Osteocyte (in vitro differentiated cells): Measurements from ENCODE around the gene MPZL3. TPM values are rescaled to one million over a fixed set of nuclear protein-coding genes. Genes with fewer than 3 reads are reported as not detected.

Source experiments
- DNase-seq: peaks from one replicate; pipeline ENCODE4 v3.0.0; 2021; ENCODE audit warnings: mixed read lengths; ENCODE audit not compliant: unreplicated experiment; ENCODE audit errors: extremely low spot score
- H3K27ac Mint-ChIP-seq: one replicate; pipeline ENCODE4 v1.8.0; 2021; ENCODE audit warnings: mild to moderate bottlenecking, mixed read lengths; ENCODE audit not compliant: unreplicated experiment
- H3K27me3 Mint-ChIP-seq: one replicate; pipeline ENCODE4 v1.8.0; 2021; ENCODE audit warnings: mixed read lengths; ENCODE audit not compliant: unreplicated experiment
- H3K36me3 Mint-ChIP-seq: one replicate; pipeline ENCODE4 v1.8.0; 2021; ENCODE audit warnings: mixed read lengths; ENCODE audit not compliant: unreplicated experiment
- H3K4me1 Mint-ChIP-seq: one replicate; pipeline ENCODE4 v1.8.0; 2021; ENCODE audit warnings: mixed read lengths; ENCODE audit not compliant: unreplicated experiment
- H3K4me3 Mint-ChIP-seq: one replicate; pipeline ENCODE4 v1.8.0; 2021; ENCODE audit warnings: mild to moderate bottlenecking, moderate library complexity, mixed read lengths; ENCODE audit not compliant: unreplicated experiment
- H3K9me3 Mint-ChIP-seq: one replicate; pipeline ENCODE4 v1.8.0; 2021; ENCODE audit warnings: mixed read lengths; ENCODE audit not compliant: unreplicated experiment
- total RNA-seq: library from RNA; stranded (reverse); gene quantifications from 2 replicates; pipeline ENCODE4 v1.2.1, GENCODE V29; 2021
- TF ChIP-seq, protein P1 (sequence below): fragments of 200-600 bp; sonication (generic); IDR thresholded peaks from 2 replicates; pipeline ENCODE4 v1.5.0; 2021; ENCODE audit warnings: antibody characterized with exemption, mild to moderate bottlenecking, moderate library complexity

The MPZL3 gene
- total RNA-seq, 1 donor from 2014 or later = 0.40 TPM

DNA sequence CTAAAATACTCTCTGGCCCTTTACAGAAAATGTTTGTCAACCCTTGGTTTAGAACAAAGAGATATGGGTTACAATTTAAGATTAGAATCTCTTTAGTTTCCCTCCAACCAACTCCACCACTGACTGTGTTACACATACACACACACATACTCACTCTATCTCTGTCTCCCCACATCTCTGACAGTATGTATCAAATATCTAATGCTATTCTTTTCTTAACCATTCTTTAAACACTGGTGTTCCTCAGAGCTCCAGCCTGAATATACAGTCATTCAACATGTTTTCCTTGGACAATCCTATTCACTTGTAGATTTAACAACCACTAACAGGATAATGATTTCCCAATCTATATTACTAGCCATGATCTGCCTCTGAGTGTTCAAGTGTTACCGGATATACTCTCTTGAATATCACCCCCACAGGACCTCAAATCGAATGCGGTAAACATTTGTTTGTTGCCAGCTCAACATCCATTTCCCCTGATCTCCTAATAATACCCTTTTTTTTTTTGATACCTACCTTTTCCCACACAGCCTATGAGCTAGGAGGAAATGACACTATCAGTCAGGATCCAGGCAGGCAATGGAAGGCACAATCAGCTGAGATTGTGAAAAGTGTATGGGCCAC lies 6.1 kb downstream of the MPZL3 start:
- H3K27me3 Mint-ChIP-seq = peaks cover 53% of the 10 kb centered on the region
- H3K4me1 Mint-ChIP-seq = no peaks in the 10 kb centered on the region
- no peak overlapping the region for H3K4me3 Mint-ChIP-seq
- DNase-seq = no peak
- H3K27ac Mint-ChIP-seq = no peak overlapping the region
- H3K36me3 Mint-ChIP-seq = no peaks in the 10 kb centered on the region
- H3K9me3 Mint-ChIP-seq = no peaks in the 10 kb centered on the region
- TF ChIP-seq, protein P1, sequence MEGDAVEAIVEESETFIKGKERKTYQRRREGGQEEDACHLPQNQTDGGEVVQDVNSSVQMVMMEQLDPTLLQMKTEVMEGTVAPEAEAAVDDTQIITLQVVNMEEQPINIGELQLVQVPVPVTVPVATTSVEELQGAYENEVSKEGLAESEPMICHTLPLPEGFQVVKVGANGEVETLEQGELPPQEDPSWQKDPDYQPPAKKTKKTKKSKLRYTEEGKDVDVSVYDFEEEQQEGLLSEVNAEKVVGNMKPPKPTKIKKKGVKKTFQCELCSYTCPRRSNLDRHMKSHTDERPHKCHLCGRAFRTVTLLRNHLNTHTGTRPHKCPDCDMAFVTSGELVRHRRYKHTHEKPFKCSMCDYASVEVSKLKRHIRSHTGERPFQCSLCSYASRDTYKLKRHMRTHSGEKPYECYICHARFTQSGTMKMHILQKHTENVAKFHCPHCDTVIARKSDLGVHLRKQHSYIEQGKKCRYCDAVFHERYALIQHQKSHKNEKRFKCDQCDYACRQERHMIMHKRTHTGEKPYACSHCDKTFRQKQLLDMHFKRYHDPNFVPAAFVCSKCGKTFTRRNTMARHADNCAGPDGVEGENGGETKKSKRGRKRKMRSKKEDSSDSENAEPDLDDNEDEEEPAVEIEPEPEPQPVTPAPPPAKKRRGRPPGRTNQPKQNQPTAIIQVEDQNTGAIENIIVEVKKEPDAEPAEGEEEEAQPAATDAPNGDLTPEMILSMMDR = no peak

GRCh38 chr11:118243993-118244762 lies 8.0 kb downstream of the MPZL3 start:
- no peak overlapping the region for H3K27ac Mint-ChIP-seq
- H3K9me3 Mint-ChIP-seq = no peaks in the 10 kb centered on the region
- no peaks in the 10 kb centered on the region for H3K4me1 Mint-ChIP-seq
- peaks cover 52% of the 10 kb centered on the region for H3K27me3 Mint-ChIP-seq
- H3K4me3 Mint-ChIP-seq = no peak overlapping the region
- TF ChIP-seq, protein P1 = no peak
- H3K36me3 Mint-ChIP-seq = no peaks in the 10 kb centered on the region
- DNase-seq = no peak

DNA sequence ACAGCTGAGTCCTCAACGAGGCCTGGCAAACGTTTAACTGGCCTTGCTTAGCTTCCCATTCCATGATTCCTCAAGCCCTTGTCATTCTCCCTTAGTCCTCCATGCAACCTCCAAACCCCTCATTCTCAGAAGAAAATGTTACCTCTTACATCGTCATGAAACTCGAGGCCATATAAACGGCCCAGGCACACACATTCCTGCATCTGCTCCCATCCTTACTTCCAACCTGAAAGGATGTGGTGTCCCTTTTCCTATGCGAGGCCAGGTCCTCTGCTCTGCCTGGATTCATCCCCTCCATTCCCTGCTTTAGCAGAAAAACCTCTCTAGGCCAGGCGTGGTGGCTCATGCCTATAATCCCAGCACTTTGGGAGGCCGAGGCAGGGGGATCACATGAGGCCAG lies 9.0 kb downstream of the MPZL3 start:
- TF ChIP-seq, protein P1 = no peak
- Mint-ChIP-seq H3K4me3 (no peak overlapping the region), H3K4me1 (no peaks in the 10 kb centered on the region), H3K27ac (no peak overlapping the region), H3K27me3 (peaks cover 58% of the 10 kb centered on the region), H3K36me3 (no peaks in the 10 kb centered on the region), H3K9me3 (no peaks in the 10 kb centered on the region)
- DNase-seq = no peak

- TF ChIP-seq, protein P1 = no peak
- H3K4me3 Mint-ChIP-seq = no peak overlapping the region
- H3K4me1 Mint-ChIP-seq = no peaks in the 10 kb centered on the region
- no peaks in the 10 kb centered on the region for H3K9me3 Mint-ChIP-seq
- H3K36me3 Mint-ChIP-seq = no peaks in the 10 kb centered on the region
- no peak for DNase-seq
- H3K27me3 Mint-ChIP-seq = peaks cover 47% of the 10 kb centered on the region
- no peak overlapping the region for H3K27ac Mint-ChIP-seq
Measured at GRCh38 chr11:118241764-118242098, 10.4 kb downstream of the MPZL3 start.

GRCh38 chr11:118240999-118241763 lies 11.0 kb downstream of the MPZL3 start:
- Mint-ChIP-seq H3K4me3 (no peak overlapping the region), H3K36me3 (no peaks in the 10 kb centered on the region), H3K9me3 (no peaks in the 10 kb centered on the region), H3K4me1 (no peaks in the 10 kb centered on the region), H3K27me3 (peaks cover 50% of the 10 kb centered on the region), H3K27ac (no peak overlapping the region)
- TF ChIP-seq, protein P1 = no peak
- DNase-seq = no peak
